ENCODE results near the gene NID2.

DNA sequence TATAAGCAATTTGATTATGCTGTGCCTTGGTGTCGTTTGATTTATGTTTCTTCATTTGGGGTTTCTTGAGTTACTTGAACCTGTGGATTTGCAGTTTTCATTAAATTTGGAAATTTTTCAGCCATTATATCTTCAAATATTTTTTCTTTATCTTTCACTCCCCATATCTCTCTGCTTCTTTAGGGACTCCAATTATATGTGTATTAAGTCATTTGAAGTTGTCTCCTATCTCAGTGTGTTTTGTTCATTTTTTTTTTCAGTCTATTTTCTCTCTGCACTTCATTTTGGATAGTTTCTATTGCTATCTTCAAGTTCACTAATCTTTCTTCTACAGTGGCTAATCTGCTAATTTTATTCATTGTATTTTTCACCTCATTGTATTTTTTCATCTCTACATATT, 108.9 kb downstream of the NID2 start:
- TF ChIP-seq POLR2AphosphoS5 (IDR thresholded peaks at IDR 0.05; ENCODE audit: low read depth, low read length) (no peak), TAF1 (IDR thresholded peaks at IDR 0.05; ENCODE audit: borderline replicate concordance, insufficient read depth, low read length) (no peak), SIN3A (IDR thresholded peaks at IDR 0.05; ENCODE audit: borderline replicate concordance, insufficient read depth, low read length) (no peak)

All from PFSK-1 (cell line).